EL (cell line): ENCODE data around the gene RPL12.
"Not testable (repeated sequence)": the region's sequence is repeated elsewhere in the genome, so short reads cannot be mapped to it uniquely, and the experiment has no call there.

Source experiments
- DNase-seq: peaks from one replicate; pipeline ENCODE4 v3.0.0-alpha.2; 2016

The RPL12 gene

DNA sequence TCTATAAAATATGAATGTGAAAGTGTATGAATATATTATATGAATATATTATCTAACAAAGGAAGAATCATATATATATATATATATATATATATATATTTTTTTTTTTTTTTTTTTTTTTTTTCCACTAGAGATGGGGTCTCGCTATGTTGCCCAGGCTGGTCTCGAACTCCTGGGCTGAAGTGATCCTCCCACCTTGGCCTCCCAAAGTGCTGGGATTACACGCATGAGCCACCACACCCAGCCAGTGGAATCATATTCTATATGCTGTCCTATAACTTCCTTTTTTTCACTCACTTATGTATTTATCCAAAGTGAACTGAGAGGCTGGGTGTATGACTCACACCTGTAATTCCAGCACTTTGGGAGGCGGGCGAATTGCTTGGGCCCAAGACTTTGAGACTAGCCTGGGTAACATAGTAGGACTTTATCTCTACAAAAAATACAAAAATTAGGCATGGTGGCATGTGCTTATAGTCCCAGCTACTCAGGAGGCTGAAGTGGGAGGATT, 15.3 kb upstream of the RPL12 start:
- not testable (repeated sequence) for DNase-seq

DNA sequence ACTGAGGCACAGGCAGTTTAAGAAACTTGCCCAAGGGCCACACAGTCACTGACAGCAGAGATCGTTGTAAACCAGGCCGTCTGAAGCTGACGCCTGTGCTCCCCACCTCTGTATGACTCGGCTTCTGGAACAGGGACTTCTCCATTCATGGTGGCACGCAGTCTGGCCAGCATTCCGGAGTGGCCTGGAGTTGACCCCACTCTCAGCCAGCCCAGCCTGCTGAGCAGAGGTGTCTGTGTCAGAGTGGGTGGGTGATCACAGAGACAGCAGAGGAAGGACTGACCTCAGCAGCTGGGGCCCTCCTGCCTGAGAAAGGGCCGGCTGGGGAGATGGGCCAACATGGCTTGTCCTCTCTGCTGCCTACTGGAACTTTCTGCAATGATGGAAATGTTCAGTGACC, 12.7 kb upstream of the RPL12 start:
- DNase-seq: no peak

DNA sequence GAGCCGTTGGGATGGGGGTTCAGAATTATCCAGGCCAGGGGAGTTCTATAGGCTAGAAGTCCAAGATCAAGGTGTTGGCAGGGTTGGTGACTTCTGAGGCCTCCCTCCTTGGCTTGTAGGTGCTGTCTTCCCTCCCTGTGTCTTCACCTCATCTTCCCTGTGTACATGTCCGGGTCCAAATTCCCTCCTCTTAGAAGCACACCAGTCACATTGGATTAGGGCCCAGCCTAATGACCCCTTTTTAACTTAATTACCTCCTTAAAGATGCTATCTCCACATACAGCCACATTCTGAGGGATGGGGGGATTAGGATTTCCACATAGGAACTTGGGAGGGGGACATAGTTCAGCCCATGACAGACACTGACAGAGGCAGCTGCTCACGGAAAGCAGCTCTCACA, 12.2 kb upstream of the RPL12 start:
- no peak for DNase-seq

DNA sequence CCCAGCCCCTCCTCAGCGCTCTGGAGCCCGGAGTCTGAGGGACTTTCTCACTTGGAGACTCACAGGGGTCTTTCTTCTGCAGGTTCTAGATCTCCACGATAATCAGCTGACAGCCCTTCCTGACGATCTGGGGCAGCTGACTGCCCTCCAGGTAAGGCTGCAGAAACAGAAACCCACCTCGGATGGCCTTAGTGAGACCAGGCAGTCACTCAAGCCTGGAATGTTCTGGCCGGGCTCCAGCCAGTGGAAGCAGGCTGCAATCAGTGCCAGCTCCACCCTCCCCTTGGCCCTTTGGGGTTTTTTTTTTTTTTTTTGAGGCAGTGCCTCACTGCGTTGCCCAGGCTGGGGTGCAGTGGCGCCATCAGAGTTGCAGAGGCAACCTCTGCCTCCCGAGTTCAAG, 7.7 kb upstream of the RPL12 start:
- DNase-seq: no peak

DNA sequence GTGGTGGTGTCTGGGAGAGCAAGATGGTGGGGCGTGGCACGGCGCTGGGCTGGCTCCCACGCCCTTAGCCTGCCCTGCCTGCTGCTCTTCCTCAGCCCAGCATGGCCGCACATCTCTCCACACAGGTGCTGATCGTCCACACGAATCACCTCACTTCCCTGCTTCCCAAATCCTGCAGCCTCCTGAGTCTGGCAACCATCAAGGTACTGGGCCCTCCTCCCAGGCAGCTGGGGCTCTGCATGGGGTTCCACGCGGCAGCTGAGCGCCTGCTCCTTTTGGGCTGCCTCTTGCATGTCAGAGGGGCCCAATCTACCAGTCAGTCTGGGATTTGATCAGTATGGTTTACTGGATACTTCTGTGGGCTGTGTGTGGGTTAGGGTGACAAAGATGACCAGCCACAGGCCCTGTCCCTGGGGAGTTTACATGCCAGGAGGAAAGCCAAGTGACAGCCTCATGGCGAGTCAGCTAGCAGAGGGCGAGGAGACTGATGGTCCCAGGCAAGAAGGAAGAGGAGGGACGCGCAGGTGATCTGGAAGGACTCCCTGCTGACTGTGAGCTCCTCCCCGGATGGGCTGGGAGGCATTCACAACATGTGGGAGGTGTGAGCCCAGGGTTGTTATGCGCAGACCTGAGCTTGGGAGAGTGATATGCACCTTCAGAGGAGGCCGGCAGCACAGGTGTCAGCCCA, 6.1 kb upstream of the RPL12 start:
- no peak for DNase-seq

DNA sequence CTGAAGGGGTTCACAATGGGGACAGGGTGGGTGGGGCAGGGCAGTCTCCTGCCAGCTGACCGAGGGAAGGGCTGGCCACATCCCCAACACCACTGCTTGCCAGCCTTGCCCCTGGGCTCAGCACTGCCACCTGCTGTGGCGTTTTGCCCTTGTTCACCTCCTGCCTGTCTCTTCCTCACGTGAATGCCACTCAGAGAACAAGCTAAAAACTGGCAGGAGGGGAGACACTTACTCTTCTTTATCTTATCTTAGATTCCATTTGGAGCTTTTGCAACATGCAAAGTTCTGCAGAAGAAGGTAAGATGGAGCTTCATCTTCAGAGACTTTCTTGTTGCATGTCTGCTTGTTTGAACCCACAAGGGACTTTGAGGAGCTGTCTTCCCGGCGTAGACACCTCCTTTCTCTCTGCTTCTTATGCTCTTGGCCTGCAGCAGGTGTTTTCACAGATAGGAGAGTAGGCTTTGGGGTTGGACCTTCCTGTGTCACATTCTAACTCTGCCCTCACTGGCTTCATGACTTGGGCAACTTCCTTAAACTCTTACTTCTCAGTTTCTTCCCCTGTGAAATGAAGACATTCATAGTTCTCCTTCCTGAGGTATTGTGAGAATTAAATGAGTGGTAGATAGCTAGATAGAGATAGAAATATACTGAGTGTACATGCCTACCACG, 4.3 kb upstream of the RPL12 start:
- peak; percentile 15 for DNase-seq

DNA sequence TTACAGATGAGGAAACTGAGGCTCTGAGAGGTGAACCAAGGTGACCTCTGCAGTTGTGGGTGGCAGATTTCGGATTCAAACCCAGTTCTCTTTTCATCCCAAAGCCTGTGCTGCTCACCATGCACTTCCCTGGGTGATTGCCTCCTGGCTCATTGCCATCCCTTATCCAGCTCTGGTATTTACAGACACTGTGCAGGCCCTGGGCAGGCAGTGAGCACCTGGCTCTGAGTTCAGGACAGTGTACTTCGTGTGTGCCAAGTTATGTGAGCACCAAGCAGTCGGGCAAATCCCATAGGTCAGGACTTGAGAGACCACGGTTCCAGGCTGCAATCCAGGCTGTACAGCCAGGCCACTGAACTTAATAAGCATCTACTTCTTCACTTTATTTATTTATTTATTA, 1.5 kb upstream of the RPL12 start:
- peak; percentile 26 for DNase-seq

DNA sequence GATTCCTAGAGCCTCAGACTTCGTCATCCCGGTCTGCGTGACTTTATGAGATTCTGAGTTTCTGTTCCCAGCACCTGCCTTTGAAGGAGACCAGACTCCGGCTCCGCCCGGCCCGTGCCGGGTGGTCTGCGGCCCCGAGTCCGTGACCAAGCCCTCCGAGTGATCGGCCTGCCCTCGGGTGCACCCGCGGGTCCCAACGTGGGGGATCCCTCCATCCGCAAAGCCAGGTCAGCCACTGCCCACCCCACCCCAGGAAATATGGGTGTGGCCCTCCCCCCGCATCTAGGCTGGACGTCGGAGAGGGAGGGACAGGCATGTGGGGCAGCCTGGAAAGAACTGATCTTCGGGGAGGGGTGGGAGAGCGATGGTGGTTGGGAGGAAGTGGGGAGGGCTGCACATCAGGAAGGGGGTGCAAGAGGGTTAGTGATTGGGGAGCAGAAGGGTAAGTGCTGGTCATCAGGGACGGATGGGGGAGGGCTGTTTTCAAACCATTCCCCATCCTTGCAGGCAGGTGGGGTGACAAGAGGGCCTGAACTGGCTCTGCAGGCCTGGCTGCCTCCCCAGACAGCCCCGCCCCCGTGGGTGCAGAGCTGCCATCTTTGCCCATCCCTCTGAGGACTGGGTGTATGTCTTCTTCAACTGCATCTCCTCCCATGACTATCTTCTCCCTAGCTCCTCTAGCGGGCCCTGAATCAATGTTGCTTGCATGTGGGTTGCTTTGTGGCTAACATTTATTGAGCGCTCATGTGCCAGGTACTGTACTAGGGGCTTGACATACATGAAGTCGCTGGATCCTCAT, 851 bp upstream of the RPL12 start:
- DNase-seq: peak; percentile 71

DNA sequence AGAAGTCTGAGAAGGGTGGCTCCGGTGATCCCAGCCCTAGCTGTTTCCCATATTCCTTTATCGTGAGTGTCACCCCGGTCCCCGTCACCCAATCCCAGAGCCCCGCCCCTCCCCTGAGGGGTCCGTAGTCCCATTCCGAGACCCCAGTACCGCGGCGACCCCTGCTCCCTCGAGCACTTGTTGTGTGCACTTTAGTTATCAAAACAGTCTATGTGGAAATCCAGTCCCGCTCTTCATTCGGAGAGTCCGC, 327 bp upstream of the RPL12 start:
- no peak for DNase-seq

DNA sequence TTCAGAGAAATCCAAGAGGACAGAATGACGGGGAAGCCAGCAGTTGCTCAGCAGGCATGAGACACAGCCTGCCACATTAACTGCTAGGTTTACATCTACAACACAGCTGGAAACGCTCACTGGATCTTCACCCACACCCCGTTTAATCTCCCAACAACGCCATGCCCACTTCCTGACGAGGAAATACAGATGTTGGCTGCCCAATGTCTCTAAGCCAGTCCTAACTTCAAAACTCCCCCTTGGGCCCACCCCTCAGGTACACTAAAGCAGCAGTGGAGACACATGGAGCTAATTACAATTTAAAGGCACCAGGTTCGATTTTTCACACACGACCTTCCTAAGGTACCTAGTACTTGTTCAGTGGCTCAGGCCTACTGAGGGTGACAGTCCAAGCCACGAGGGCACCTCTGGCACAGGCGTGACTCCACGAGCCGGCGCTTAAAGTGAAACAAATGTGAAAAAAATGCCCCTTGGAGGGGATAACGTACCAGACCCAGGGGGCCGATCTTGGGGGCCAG, 904 bp downstream of the RPL12 start:
- DNase-seq: no peak

DNA sequence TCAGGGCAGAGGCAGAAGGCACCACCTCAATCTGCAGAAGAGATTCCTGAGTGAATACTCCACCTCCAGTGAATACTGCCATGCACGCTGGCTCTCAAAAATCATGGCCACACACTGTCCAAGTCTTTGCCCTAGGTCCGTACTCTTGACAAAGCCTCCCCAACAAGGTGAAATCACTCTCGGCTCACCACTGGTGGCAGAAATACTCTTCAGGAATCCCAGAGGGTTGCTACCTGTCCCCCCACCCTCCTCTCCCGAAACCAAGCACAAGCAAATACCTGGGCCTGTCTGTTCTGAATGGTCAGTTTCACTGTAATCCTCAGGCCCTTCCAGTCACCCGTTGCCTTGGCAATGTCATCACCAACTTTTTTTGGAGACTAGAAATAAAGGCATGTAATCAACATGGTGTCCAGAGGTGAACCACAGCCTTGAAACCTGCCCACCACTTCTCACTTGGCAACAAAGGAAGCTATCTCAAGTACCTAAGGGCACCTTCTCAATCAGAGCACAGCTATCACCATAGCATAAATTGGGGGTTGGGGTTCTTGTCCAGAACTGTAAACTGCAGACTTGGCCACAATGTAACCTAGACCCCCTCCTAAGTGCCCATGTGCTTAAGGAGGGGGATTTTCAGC, 1.8 kb downstream of the RPL12 start:
- peak; percentile 31 for DNase-seq

DNA sequence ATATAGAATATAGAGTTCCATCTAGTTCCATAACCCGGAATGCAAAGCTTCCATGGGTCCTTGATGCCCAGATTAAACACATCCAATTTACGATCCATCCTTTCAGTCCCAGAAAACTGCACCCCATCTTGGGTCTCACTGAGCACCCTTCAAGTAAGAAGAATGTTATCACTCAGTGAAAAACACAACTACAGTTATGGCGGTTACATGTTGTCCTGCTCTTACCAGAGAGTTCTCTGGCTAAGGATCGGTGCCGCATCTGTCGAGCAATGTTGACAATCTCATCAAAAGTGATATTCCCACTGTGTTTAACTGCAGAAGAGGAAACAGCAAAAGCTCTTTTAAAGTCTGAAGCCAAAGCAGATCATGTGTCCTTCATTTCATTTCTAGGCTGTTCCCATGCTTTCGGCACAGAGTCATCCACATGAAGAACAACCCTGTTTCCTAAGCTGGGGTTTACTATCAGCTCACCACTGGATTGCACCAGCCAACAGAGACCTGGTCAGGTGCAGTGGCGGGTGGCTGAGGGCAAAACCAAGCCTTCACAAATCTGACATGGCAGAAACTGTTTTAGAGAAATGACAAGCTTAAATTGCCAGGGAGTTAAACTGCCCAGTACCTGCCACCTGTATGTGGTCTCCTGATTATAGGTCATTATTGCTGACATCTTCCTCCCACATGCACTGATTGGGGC, 2.9 kb downstream of the RPL12 start:
- peak; percentile 14 for DNase-seq

DNA sequence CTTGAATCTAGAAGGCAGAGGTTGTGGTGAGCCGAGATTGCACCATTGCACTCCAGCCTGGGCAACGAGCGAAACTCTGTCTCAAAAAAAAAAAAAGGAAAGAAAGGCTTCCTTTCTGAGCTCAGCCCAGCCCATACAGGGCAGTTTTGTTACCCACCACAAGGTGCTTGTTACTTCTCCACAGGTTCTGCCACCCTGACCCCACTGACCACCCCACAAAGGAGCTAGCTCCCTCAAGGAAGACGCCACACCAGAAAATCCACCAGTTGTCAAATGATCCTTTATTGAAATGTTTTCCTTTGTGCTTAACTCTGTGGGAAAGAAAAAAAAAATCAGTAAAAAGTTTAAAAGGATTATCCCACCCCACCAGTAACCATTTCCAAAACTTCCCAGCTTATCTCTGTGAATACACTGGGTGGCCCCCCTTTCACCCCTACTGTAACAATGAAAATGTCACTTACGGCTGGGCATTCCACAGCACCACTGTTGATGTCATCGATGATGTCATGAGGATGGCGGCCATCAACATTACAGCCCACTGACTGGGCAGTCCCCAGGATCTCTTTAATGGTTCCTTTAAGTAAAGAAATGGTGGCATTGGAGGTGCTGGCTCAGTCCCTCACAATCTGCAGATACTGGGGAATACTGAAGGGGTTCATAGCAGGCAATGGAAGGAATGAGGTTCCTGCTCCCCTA, 3.6 kb downstream of the RPL12 start:
- DNase-seq: peak; percentile 50

DNA sequence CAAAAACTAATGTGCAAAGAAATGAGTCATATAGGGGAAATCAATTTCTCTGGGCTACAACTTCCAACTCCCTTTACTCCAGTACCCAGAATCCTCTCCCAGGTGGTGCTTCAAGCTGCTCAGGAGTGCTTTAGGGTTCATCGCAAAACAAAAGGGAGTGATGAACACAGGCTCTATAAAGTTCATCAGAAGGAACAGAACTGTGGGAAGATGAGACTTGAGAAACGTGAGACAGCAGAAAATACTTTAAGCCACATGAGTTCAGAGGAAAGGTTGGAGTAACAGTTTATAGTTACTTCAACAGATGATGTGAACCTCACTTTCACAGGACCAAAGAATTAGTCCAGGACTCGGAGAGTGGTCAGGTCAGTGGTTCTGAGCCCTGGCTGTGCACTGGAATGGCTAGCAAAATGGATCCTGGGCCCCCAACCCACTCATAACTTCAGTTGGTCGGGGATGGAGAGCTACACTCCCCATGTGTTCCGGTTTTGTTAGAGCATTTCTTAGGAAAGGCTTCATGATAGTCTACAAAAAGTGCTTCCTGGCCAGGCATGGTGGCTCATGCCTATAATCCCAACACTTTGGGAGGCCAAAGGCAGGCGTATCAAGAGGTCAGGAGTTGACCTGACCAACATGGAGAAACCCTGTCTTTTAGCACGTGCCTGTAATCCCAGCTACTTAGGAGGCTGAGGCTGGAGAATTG, 4.3 kb downstream of the RPL12 start:
- DNase-seq: peak; percentile 30

DNA sequence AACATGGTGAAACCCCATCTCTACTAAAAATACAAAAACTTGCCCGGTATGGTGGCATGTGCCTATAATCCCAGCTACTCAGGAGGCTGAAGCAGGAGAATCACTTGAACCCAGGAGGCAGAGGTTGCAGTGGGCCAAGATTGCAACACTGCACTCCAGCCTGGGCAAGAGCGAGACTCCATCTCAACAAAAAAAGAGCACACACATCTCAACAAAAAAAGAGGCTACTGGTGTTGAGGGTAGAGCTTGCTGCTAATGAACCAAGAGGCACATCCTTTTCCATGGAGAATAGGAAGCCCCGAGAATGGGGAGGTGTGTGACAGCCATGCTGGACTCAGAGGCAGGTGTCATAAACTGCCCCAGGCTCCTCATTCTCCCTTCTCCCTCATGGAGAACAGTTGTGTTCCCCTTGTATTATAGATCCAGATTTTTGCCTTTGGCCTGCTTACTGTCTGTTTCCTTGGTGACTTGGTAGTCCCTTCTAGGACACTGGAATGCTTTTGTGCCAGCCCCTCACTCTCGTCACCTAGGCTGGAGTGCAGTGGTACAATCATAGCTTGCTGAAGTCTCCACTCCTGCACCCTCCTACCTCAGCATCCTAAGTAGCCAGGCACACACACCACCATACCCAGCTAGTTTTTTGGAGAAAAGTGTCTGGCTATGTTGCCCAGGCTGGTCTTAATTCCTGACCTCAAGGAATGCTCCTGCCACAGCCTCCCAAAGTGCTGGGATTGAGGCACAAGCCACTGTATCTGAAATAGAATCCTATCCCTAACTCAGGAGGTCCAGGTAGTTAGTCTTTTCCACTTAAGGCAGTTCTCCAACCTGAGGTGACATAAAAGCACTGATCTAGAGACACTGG, 5.1 kb downstream of the RPL12 start:
- peak; percentile 52 for DNase-seq

DNA sequence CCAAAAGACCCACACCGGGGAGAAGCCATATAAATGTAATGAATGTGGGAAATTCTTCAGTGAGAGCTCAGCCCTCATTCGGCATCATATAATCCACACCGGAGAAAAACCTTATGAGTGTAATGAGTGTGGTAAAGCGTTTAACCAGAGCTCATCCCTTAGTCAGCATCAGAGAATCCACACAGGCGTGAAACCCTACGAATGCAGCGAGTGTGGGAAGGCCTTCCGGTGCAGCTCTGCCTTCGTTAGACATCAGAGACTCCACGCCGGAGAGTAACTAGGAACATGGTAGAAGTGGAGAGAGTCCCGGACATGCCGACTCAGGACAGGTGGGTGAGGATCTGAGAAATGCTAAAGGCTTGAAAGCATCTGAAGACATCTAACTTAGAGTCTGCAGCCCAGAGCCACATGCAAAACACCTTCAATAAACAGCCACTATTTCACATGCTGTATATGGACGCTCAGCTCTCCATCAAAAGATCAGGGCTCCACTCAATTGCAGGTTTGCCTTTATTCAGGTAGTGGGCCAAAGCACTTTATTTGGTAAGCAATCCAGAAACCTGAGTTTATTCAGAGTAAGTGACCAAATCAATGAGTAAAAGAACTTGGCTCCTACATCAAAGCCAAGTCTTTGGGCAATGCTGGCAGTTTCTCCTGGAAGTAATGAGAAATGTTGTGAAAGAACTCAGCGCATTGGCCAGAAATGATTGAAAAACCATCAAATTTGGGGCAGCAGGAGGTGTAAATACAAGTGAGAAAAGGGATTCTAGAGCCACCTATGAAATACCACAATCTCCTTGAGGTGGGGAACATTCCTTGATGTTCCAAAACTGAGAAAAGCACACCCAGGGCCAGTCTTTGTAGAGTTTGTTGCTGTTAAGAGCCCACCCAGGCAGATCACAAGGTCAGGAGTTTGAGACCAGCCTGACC, 6.0 kb downstream of the RPL12 start:
- peak; percentile 36 for DNase-seq

DNA sequence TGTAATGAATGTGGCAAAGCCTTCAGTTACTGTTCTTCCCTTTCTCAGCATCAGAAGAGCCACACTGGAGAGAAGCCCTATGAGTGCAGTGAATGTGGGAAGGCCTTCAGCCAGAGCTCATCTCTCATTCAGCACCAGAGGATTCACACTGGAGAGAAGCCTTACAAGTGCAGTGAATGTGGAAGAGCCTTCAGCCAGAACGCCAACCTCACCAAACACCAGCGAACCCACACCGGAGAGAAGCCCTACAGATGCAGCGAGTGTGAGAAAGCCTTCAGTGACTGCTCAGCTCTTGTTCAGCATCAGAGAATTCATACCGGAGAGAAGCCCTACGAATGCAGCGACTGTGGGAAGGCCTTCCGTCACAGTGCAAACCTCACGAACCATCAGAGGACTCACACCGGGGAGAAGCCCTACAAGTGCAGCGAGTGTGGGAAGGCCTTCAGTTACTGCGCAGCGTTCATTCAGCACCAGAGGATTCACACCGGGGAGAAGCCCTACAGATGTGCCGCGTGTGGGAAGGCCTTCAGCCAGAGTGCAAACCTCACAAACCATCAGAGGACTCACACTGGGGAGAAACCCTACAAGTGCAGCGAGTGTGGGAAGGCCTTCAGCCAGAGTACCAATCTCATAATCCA, 6.8 kb downstream of the RPL12 start:
- peak; percentile 25 for DNase-seq

DNA sequence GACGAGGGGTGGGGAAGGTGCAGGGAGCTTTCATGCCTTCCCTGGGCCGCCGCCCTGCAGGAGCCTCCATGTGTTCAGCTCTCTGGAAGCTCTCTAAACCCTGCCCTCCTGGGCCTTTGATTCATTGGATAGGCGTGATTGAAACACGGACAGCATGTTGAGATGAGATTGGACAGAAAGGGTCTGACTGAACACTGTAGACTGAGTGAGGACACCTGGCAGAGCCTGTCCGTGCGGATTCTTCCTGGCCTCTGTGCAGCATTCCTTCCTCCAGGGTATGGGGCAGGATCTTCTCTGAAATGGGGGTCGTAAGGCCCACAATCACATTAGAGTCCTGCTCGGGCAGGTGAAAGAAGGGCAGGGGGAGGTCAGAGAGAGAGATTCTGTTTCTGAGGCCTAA, 12.8 kb downstream of the RPL12 start:
- DNase-seq: no peak
